Measurements from ENCODE around the gene FAM83D.

The FAM83D gene

GRCh38 chr20:38889050-38889449 lies 37.2 kb upstream of the FAM83D start:
- no peaks in the 10 kb centered on the region for H3K9me3 ChIP-seq (ENCODE audit: severe bottlenecking)
- no peaks in the 10 kb centered on the region for H3K36me3 ChIP-seq
- no peak for DNase-seq
- H3K27me3 ChIP-seq (ENCODE audit: insufficient read depth, low read depth, severe bottlenecking), result no peaks in the 10 kb centered on the region
- H3K4me3 ChIP-seq (ENCODE audit: low read depth, low read length), result no peak overlapping the region
- no peak overlapping the region for H3K27ac ChIP-seq
- no peak for TF ChIP-seq CTCF (IDR thresholded peaks at IDR 0.05; ENCODE audit: low read depth, low read length)

GRCh38 chr20:38889792-38890496 lies 36.3 kb upstream of the FAM83D start:
- Histone ChIP-seq H3K27ac (no peak overlapping the region), H3K27me3 (ENCODE audit: insufficient read depth, low read depth, severe bottlenecking) (no peaks in the 10 kb centered on the region), H3K36me3 (no peaks in the 10 kb centered on the region), H3K9me3 (ENCODE audit: severe bottlenecking) (no peaks in the 10 kb centered on the region), H3K4me3 (ENCODE audit: low read depth, low read length) (no peak overlapping the region)
- TF ChIP-seq CTCF (IDR thresholded peaks at IDR 0.05; ENCODE audit: low read depth, low read length), result no peak
- DNase-seq, result no peak

GRCh38 chr20:38890497-38890818 lies 35.8 kb upstream of the FAM83D start:
- Histone ChIP-seq H3K4me3 (ENCODE audit: low read depth, low read length) (no peak overlapping the region), H3K27me3 (ENCODE audit: insufficient read depth, low read depth, severe bottlenecking) (no peaks in the 10 kb centered on the region), H3K36me3 (no peaks in the 10 kb centered on the region), H3K9me3 (ENCODE audit: severe bottlenecking) (no peaks in the 10 kb centered on the region), H3K27ac (no peak overlapping the region)
- TF ChIP-seq CTCF (IDR thresholded peaks at IDR 0.05; ENCODE audit: low read depth, low read length), result no peak
- DNase-seq, result no peak

GRCh38 chr20:38892091-38892981 lies 33.9 kb upstream of the FAM83D start:
- Histone ChIP-seq H3K27ac (no peak overlapping the region), H3K4me3 (ENCODE audit: low read depth, low read length) (no peak overlapping the region), H3K9me3 (ENCODE audit: severe bottlenecking) (no peaks in the 10 kb centered on the region), H3K36me3 (no peaks in the 10 kb centered on the region), H3K27me3 (ENCODE audit: insufficient read depth, low read depth, severe bottlenecking) (no peaks in the 10 kb centered on the region)
- TF ChIP-seq CTCF (IDR thresholded peaks at IDR 0.05; ENCODE audit: low read depth, low read length), result no peak
- no peak for DNase-seq

- H3K27me3 ChIP-seq (ENCODE audit: insufficient read depth, low read depth, severe bottlenecking), result no peaks in the 10 kb centered on the region
- no peak overlapping the region for H3K27ac ChIP-seq
- TF ChIP-seq CTCF (IDR thresholded peaks at IDR 0.05; ENCODE audit: low read depth, low read length), result no peak
- no peak overlapping the region for H3K4me3 ChIP-seq (ENCODE audit: low read depth, low read length)
- no peak for DNase-seq
- H3K36me3 ChIP-seq, result no peaks in the 10 kb centered on the region
- H3K9me3 ChIP-seq (ENCODE audit: severe bottlenecking), result no peaks in the 10 kb centered on the region
Measured at GRCh38 chr20:38893056-38893564, 33.1 kb upstream of the FAM83D start.

Data from WERI-Rb-1 (cell line).